HG03103 (cell line): Measurements from ENCODE around the gene DNAAF2.
"Not testable (repeated sequence)": the region's sequence is repeated elsewhere in the genome, so short reads cannot be mapped to it uniquely, and the experiment has no call there.

Source experiments
- ATAC-seq: cut with Tn5 transposase; IDR thresholded peaks from one replicate; pipeline ENCODE4 v1.9.1; 2021; ENCODE audit warnings: low read depth; ENCODE audit not compliant: unreplicated experiment

The DNAAF2 gene

DNA sequence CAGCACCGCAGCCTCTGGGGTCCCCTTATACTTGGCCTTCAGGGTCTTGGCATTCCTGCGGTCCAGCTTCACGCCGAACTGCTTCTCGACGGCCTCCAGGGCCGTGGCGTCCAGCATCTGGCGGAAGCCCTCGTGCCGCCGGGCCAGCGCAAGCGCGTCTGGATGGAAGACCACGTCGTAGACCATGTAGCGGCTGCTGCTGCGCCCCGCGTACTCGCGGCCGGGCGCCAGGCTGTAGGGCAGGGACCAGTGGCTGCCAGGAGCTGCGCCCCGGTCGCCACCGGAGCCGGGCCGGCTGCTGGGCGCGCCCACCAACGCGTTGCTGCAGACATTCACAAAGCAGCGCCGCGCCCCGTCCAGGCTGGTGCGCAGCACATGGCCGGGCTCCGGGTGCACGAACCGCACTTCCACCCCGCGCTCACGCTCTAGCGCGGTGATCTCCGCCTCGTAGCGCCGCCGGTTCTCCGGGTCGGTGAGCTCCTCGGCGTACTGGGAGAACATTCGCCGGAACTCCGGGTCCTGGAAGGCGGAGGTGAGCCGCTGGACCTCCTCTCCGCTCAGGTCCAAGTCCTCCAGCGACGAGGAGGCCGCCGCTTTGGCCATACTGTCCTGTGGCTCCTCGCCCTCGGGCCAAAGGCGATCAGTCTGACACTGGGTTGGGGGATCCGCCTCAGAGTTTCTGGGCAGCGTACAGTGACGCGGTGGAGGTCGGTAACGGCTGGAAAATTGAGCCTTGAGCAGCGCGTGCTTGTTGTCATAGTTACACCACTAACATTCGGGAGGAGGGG lies at the start of gene DNAAF2:
DNAAF2 (minus strand) TSS at position 698 of the 788 bp plus-strand sequence; CDS start at position 603, 95 bp downstream.
- peak; percentile 23 for ATAC-seq

GRCh38 chr14:49679271-49679670 lies 44.2 kb upstream of the DNAAF2 start:
- no peak for ATAC-seq

- ATAC-seq: no peak
Measured at GRCh38 chr14:49677643-49678042, 42.6 kb upstream of the DNAAF2 start.

GRCh38 chr14:49673586-49673985 lies 38.5 kb upstream of the DNAAF2 start:
- ATAC-seq: no peak

DNA sequence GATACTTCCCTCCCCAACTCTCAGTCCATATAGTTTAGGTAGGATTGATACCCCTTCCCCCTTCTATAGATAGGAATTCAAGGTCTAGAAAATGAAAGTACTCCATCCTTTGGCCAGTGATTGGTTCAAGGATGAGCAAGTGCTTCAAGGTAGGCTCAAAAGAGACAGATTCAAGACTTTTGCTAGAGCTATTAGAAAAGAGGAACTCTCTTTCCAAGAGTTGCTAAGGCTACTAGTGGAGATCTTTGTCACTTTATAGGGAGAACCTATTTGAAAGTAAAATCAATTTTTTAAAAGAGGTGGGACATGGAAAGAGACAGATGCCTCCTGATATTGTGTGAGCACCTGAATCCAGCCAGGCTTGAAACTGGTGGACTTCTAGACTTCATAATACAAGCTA lies 35.4 kb upstream of the DNAAF2 start:
- ATAC-seq: no peak

DNA sequence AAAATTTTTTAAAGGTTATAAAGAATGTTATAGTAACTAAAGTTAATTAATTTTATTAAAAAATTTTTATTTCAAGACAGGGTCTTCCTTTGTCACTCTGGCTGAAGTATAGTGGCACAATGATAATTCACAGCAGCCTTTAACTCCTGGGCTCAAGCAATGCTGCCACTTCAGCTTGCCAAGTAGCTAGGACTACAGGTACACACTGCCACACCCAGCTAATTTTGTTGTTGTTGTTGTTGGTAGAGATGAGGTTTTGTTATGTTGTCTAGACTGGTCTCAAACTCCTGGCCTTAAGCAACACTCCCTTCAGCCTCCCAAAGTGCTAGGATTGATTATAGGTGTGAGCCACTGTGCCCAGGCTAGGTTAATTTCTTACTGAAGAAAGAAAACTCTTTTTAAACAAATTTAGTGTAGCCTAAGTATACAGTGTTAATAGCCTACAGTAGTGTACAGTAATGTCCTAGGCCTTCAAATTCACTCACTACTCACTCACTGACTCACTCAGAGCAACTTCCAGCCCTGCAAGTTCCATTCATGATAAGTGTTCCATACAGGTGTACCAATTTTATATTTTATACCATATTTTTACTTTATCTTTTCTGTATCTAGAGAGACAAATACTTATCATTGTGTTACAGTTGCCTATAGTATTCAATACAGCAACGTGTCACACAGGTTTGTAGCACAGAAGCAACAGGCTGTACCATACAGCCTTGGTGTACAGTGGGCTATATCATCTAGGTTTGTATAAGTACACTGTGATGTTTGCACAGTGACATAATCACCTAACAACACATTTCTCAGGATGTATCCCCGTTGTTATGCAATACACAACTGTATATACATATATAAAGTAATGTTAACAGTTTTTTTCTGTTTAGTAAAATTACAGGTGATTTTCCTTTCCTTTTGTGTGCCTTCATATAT lies 24.7 kb upstream of the DNAAF2 start:
- no peak for ATAC-seq

GRCh38 chr14:49657500-49657899 lies 22.5 kb upstream of the DNAAF2 start:
- not testable (repeated sequence) for ATAC-seq

- ATAC-seq: no peak
Measured at GRCh38 chr14:49654511-49654910, 19.5 kb upstream of the DNAAF2 start.

DNA sequence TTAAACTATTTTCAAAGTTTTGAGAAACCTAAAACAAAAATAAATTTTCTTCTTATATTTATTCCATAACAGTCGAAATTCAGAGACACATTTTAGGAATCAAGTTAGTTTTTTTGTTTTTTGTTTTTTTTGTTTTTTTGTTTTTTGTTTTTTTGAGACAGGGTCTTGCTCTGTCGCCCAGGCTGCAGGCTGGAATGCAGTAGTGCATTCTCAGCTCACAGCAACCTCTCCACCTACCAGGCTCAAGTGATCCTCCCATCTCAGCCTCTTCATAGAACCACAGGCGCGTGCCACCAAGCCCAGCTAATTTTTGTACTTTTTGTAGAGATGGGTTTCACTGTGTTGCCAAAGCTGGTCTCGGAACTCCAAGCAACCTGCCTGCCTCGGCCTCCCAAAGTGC lies 18.5 kb upstream of the DNAAF2 start:
- no peak for ATAC-seq

- no peak for ATAC-seq
Measured at GRCh38 chr14:49642163-49642562, 7.1 kb upstream of the DNAAF2 start.

- no peak for ATAC-seq
Measured at GRCh38 chr14:49641697-49642129, 6.7 kb upstream of the DNAAF2 start.

GRCh38 chr14:49640540-49641417 lies 5.7 kb upstream of the DNAAF2 start:
- ATAC-seq: no peak

- ATAC-seq: no peak
Measured at GRCh38 chr14:49637534-49638078, 2.6 kb upstream of the DNAAF2 start.

GRCh38 chr14:49636866-49637265 lies 1.8 kb upstream of the DNAAF2 start:
- ATAC-seq: no peak

DNA sequence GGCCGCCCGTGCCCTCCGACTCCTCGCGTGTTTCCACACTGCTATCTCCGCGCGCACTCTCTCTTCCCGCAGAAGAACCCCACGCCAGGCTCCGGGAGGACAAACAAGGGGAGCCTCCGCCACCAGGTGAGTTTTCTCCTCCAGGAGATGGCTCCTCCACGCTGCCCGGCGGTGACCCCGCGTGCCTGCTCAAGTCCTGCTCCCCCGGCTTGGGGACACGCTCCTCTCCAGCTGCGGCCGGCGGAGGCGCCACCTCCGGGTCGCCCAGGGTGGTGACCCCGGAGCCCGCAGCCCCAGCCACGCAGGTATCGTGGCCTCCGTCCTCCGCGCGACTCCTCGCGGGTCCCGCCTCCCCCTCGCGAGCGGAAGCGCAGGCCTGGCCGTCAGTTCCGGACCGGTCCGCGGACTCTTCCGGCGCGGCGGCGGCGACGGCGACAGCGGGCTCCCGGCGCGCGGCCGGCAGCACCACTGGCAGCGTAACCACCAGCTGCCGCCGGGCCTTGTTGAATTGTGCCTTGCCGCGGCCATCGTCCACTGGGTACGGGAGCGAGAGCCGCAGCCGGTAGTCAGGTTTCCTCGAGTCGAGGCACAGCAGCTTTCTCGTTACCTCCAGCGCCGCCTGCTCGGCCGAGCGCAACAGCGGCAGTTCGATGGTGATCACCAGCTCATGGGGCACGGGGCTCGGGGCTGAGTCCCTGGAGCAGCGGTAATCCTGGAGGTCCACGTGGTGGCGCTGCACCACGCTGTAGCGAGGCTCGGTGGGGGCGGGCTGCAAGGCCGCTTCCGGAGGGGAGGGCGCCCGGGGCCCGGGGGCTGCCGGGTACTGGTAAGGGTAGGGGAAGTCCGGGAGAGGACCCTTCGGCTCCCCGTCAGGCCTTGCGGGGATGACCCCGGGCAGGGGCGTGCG lies 1.2 kb downstream of the DNAAF2 start:
- peak; percentile 70 for ATAC-seq

GRCh38 chr14:49623941-49624839 lies 10.9 kb downstream of the DNAAF2 start:
- no peak for ATAC-seq

- ATAC-seq: no peak
Measured at GRCh38 chr14:49623387-49623786, 11.7 kb downstream of the DNAAF2 start.

GRCh38 chr14:49622022-49622607 lies 12.9 kb downstream of the DNAAF2 start:
- no peak for ATAC-seq
